Activated T-helper 17 cell treated with anti-CD3 and anti-CD28 coated beads, Interleukin-2, amount 50 U/mL, for 72 hours (primary cell): ENCODE measurements around the gene EFHB. TPM values are rescaled to one million over a fixed set of nuclear protein-coding genes. Genes with fewer than 3 reads are reported as not detected.
"Not testable (repeated sequence)": the region's sequence is repeated elsewhere in the genome, so short reads cannot be mapped to it uniquely, and the experiment has no call there.

Experiments used
- ATAC-seq: fragments of 150-1000 bp; cut with Tn5 transposase; replicated peaks from 2 replicates; pipeline ENCODE4 v1.10.0; 2021; ENCODE audit warnings: mild to moderate bottlenecking, moderate library complexity
- H3K27ac Mint-ChIP-seq: one replicate; pipeline ENCODE4 v1.8.0; 2022; ENCODE audit warnings: mixed read lengths
- H3K27me3 Mint-ChIP-seq: one replicate; pipeline ENCODE4 v1.8.0; 2022; ENCODE audit warnings: mixed read lengths
- H3K36me3 Mint-ChIP-seq: one replicate; pipeline ENCODE4 v1.8.0; 2022; ENCODE audit warnings: low read depth, mild to moderate bottlenecking, mixed read lengths
- H3K4me1 Mint-ChIP-seq: one replicate; pipeline ENCODE4 v1.8.0; 2022; ENCODE audit warnings: mixed read lengths
- H3K4me3 Mint-ChIP-seq: one replicate; pipeline ENCODE4 v1.8.0; 2022; ENCODE audit warnings: mild to moderate bottlenecking, mixed read lengths
- H3K9me3 Mint-ChIP-seq: one replicate; pipeline ENCODE4 v1.8.0; 2022; ENCODE audit warnings: mixed read lengths
- total RNA-seq, 2 donors: library from RNA; stranded (reverse); gene quantifications; one replicate each; pipeline ENCODE4 v1.2.3, GENCODE V29; 2022

Gene EFHB, protein sequence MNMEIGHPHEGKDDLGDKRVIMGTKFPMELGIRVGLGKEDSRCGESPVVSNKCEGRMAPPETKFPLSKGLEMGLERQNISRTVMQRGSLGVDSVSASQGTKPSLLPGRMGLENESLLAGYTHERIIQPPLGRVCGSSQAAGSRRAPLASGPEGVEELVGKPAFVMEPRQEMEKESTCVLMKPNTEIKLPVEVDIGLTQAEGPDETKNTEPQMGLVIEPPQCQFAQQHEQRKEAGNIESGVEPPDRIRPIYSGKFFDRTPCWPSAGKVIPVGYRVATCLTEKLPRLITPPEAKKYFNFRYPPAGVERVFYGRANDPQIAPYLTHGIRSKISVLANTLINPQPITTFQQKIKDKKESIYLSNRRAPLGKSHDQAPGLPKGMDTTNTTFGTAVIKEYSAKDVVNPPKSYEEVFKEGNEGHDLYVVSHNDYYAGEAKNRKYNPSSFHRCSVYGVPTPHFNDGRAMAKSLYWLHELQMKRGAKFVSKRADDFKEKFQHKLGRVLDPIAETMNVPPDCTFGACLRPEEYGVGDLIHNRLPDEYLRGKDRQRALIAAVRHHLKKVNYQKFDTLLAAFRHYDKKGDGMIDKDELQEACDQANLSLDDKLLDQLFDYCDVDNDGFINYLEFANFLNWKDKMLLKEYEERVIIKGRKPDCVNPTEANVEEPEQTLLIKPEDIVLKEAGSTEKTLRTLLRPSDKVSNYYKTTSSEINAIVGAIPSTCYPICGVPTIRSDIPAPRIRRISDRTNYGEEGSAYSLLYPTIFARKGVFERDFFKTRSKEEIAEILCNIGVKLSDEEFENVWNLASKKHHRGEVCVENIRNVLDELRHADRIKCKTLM
- under 1 TPM; 0.58 to 0.86 TPM for total RNA-seq

DNA sequence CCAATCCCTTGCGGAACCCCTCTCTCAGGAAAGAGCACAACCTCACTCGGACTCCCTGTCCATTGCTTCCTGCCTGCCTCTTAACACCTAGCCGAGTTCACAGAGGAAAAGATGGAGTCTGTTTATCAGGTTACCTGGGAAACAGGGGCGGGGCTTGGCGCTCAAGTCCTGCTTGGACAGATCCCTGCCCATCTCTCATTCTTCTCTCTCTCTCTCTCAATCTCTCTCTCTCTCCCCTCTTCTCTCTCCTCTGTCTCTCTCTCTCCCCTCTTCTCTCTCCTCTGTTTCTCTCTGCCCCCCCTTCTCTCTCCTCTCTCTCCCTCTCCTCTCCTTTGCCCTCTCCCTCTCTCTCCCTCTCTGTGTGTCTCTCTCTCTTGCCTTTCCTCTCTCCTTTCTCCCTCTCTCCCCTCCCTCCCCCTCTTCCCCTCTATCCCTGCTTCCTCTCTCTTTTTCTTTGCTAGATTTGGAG lies at the start of gene EFHB:
Gene EFHB, minus strand, starts transcription at position 120 of the 469 bp plus-strand sequence. CDS start 199 bp downstream, outside the sequence.
- peaks cover 5% of the 10 kb centered on the region for H3K27me3 Mint-ChIP-seq
- ATAC-seq = no peak
- H3K27ac Mint-ChIP-seq = peak within 1 kb of the TSS; percentile 94
- peaks cover 4% of the 10 kb centered on the region for H3K9me3 Mint-ChIP-seq
- peaks cover 27% of the 10 kb centered on the region for H3K4me1 Mint-ChIP-seq
- H3K4me3 Mint-ChIP-seq = peak within 1 kb of the TSS; percentile 64
- H3K36me3 Mint-ChIP-seq = peaks cover 10% of the 10 kb centered on the region

GRCh38 chr3:19972054-19972453 lies 38.0 kb upstream of the EFHB start:
- H3K36me3 Mint-ChIP-seq = peaks cover 92% of the 10 kb centered on the region
- no peak for ATAC-seq
- H3K27ac Mint-ChIP-seq = peak overlapping the region; percentile 61

DNA sequence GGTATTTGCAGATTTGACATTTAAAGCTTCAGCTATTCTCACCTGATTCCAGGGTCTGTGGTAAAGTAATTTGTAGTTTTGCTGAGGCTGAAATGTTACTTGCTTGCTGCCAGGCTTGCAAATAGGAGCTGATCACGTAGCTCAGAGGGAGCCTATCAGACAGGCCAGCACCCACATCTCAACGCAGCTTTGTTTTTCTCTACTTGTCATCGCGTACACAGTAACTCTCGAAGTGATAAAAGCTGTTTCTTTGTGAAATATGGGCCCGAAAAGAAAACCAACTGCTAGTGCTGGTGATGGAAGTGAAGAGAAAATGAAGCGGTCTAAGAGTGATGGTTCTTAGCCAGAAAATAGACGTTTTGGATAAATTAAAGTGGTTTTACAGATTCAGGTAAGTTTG lies 36.3 kb upstream of the EFHB start:
- peaks cover 27% of the 10 kb centered on the region for H3K4me1 Mint-ChIP-seq
- H3K4me3 Mint-ChIP-seq = no peak overlapping the region
- no peaks in the 10 kb centered on the region for H3K9me3 Mint-ChIP-seq
- peaks cover 86% of the 10 kb centered on the region for H3K36me3 Mint-ChIP-seq
- peak overlapping the region; percentile 43 for H3K27ac Mint-ChIP-seq
- ATAC-seq = no peak
- H3K27me3 Mint-ChIP-seq = no peaks in the 10 kb centered on the region

More at GRCh38 chr3:19972054-19972453, 38.0 kb upstream of the EFHB start:
- no peaks in the 10 kb centered on the region for H3K27me3 Mint-ChIP-seq
- H3K4me1 Mint-ChIP-seq = peaks cover 21% of the 10 kb centered on the region
- H3K9me3 Mint-ChIP-seq = no peaks in the 10 kb centered on the region
- H3K4me3 Mint-ChIP-seq = no peak overlapping the region

DNA sequence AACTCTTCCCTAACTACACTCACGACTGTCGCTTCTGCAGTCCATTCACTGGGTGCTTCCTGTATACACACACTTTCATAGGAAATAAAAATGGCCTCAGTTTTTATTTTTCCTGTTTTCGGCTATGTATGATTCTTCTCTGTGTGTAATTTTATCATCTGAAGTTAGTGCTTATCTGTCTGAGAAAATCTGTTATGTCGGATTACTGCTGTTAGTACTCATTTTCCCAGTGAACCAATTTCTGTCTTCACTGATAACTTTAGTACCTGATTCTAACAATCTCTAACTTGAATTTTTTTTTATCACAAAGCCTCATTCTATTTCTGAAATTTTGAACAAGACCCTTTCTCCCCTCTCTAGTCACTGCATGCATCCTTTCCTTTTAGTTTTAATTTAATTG lies 33.8 kb upstream of the EFHB start:
- Mint-ChIP-seq H3K4me3 (no peak overlapping the region), H3K36me3 (peaks cover 69% of the 10 kb centered on the region), H3K27ac (no peak overlapping the region), H3K9me3 (no peaks in the 10 kb centered on the region), H3K4me1 (peaks cover 22% of the 10 kb centered on the region), H3K27me3 (no peaks in the 10 kb centered on the region)
- no peak for ATAC-seq

- Mint-ChIP-seq H3K27me3 (no peaks in the 10 kb centered on the region), H3K4me1 (peaks cover 19% of the 10 kb centered on the region), H3K4me3 (no peak overlapping the region), H3K27ac (no peak overlapping the region), H3K9me3 (no peaks in the 10 kb centered on the region), H3K36me3 (peaks cover 69% of the 10 kb centered on the region)
- no peak for ATAC-seq
Observed at GRCh38 chr3:19967208-19967607, 33.2 kb upstream of the EFHB start.

- H3K9me3 Mint-ChIP-seq = no peaks in the 10 kb centered on the region
- H3K4me3 Mint-ChIP-seq = no peak overlapping the region
- no peaks in the 10 kb centered on the region for H3K27me3 Mint-ChIP-seq
- no peak overlapping the region for H3K27ac Mint-ChIP-seq
- peaks cover 70% of the 10 kb centered on the region for H3K36me3 Mint-ChIP-seq
- ATAC-seq = no peak
- peaks cover 17% of the 10 kb centered on the region for H3K4me1 Mint-ChIP-seq
Observed at GRCh38 chr3:19961960-19962359, 27.9 kb upstream of the EFHB start.

GRCh38 chr3:19960696-19961095 lies 26.7 kb upstream of the EFHB start:
- peaks cover 14% of the 10 kb centered on the region for H3K4me1 Mint-ChIP-seq
- H3K27me3 Mint-ChIP-seq = no peaks in the 10 kb centered on the region
- no peak overlapping the region for H3K27ac Mint-ChIP-seq
- no peak overlapping the region for H3K4me3 Mint-ChIP-seq
- H3K9me3 Mint-ChIP-seq = no peaks in the 10 kb centered on the region
- peaks cover 71% of the 10 kb centered on the region for H3K36me3 Mint-ChIP-seq
- ATAC-seq = no peak

GRCh38 chr3:19959505-19959904 lies 25.5 kb upstream of the EFHB start:
- no peak overlapping the region for H3K4me3 Mint-ChIP-seq
- ATAC-seq = no peak
- H3K36me3 Mint-ChIP-seq = peaks cover 83% of the 10 kb centered on the region
- H3K27ac Mint-ChIP-seq = peak overlapping the region; percentile 43
- no peaks in the 10 kb centered on the region for H3K27me3 Mint-ChIP-seq
- H3K4me1 Mint-ChIP-seq = peaks cover 15% of the 10 kb centered on the region
- no peaks in the 10 kb centered on the region for H3K9me3 Mint-ChIP-seq

GRCh38 chr3:19957354-19957753 lies 23.3 kb upstream of the EFHB start:
- not testable (repeated sequence) for H3K9me3 Mint-ChIP-seq, H3K27me3 Mint-ChIP-seq, ATAC-seq, H3K4me3 Mint-ChIP-seq, H3K27ac Mint-ChIP-seq
- Mint-ChIP-seq H3K36me3 (peaks cover 92% of the 10 kb centered on the region), H3K4me1 (peaks cover 15% of the 10 kb centered on the region)

DNA sequence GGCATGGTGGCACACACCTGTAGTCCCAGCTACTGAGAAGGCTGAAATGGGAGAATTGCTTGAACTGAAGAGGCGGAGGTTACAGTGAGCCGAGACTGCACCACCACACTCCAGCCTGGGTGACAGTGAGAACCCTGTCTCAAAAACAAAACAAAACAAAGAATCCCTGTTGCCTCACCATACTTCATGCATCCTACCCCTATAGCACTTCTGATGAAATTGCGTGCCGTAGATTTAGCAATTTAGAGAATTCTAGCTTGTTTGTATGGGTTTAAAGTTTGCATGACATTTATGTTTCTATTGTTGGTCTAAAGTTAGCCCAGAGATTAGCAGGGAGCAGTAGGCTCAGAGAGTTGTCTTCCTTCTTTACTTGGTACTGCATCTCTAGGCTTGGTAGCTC lies 20.7 kb upstream of the EFHB start:
- Mint-ChIP-seq H3K36me3 (peaks cover 96% of the 10 kb centered on the region), H3K27ac (peak overlapping the region; percentile 48), H3K27me3 (no peaks in the 10 kb centered on the region), H3K9me3 (no peaks in the 10 kb centered on the region), H3K4me3 (no peak overlapping the region), H3K4me1 (peaks cover 17% of the 10 kb centered on the region)
- no peak for ATAC-seq

GRCh38 chr3:19950316-19950715 lies 16.3 kb upstream of the EFHB start:
- H3K9me3 Mint-ChIP-seq = no peaks in the 10 kb centered on the region
- peaks cover 85% of the 10 kb centered on the region for H3K36me3 Mint-ChIP-seq
- H3K4me1 Mint-ChIP-seq = peaks cover 14% of the 10 kb centered on the region
- no peak overlapping the region for H3K4me3 Mint-ChIP-seq
- H3K27ac Mint-ChIP-seq = no peak overlapping the region
- no peak for ATAC-seq
- H3K27me3 Mint-ChIP-seq = no peaks in the 10 kb centered on the region

DNA sequence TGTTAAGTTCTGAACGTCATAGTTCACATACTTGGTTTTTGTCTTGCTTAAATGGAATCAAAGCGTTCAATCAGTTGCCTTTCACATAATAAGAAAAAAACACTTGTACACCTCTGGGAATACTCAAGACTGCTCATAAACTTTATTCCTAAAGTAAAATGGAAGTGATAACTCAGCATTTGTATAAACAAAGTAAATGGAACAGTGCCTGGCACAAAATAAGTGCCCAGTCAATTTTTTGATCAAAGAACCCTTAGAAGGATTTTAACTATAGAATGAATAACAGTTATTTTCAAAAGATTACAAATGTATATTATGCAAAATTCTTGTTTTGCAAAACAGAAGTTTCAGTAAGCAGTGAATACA lies 14.2 kb upstream of the EFHB start:
- Mint-ChIP-seq H3K9me3 (no peaks in the 10 kb centered on the region), H3K27me3 (no peaks in the 10 kb centered on the region), H3K27ac (peak overlapping the region; percentile 92), H3K36me3 (peaks cover 64% of the 10 kb centered on the region), H3K4me1 (peaks cover 14% of the 10 kb centered on the region), H3K4me3 (peak overlapping the region; percentile 82)
- no peak for ATAC-seq

DNA sequence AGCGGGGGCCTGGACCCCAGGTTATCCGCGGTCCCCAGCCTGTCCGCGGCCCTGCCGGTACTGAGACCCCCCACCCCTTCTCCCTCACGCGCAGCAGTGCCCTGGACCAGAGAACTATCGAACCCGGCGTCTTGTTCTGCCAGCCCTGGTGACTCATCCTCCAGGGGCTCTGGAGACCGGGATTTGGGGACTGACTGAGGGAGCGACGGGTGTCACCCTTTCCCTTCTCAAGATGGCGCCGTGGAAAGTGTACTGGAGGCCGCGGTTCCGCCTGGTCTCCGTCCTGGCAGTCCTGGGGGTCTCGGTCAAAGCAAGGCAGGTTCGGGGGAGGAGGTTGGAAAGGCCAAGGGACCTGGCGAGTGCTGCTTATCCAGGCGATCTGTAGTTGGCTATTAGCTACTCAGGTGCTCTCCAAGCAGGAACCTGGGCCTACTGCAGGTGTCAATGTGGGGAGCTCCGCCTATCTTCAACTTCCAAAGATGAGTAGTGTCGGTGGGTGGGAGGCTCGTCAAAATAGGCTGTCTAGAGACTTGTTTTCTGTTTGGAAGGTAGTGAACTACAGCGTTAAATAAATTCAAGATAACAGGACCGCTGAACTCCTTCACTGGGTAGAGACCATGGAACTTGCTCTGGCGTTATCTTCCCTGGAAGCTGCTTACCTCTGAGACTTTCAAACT lies 13.7 kb upstream of the EFHB start:
- H3K27ac Mint-ChIP-seq = peak overlapping the region; percentile 92
- no peaks in the 10 kb centered on the region for H3K27me3 Mint-ChIP-seq
- H3K4me3 Mint-ChIP-seq = peak overlapping the region; percentile 82
- H3K9me3 Mint-ChIP-seq = no peaks in the 10 kb centered on the region
- ATAC-seq = peak; percentile 46
- peaks cover 14% of the 10 kb centered on the region for H3K4me1 Mint-ChIP-seq
- peaks cover 59% of the 10 kb centered on the region for H3K36me3 Mint-ChIP-seq

DNA sequence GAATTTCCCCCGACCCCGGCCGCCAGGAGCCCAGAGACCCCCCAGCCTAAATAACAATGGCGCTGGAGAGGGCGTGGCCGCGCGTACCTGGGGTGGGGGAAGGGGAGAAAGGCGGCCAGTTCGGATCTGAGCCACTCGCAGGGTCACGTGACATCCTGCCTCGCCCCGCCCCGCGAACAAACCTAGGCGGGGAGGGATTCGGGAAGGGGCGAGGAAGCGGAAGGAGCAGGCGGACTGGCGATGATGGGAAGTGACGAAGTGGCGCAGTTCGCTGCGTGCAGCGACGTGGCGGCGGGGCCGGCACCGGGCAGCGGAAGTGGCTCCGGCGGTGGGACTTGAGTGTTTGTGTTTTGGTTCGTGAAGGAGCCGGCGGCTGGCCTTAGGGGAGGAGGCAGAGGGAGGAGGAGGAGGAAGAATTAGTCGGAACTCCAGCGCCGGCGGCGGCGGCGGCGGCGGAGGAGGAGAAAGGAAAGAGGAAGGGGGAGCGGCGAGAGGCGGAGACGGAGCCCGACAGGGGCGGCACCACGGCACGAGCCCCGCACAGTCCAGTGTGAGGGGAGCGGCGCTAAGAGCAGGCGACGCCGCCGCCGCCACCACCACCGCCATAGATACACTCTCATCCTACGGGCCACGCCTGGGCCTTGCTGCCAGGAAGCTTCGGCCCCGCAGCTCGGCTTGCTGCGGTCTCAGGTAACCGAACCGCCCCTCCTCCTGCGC lies 13.0 kb upstream of the EFHB start, which contains the start of gene RAB5A:
Gene RAB5A, plus strand, starts transcription at position 266 of the 717 bp plus-strand sequence. CDS start 3,802 bp downstream, outside the sequence.
- peaks cover 13% of the 10 kb centered on the region for H3K4me1 Mint-ChIP-seq
- peak within 1 kb of the TSS; percentile 92 for H3K27ac Mint-ChIP-seq
- ATAC-seq = peak; percentile 94
- H3K4me3 Mint-ChIP-seq = peak within 1 kb of the TSS; percentile 82
- H3K9me3 Mint-ChIP-seq = no peaks in the 10 kb centered on the region
- no peaks in the 10 kb centered on the region for H3K27me3 Mint-ChIP-seq
- H3K36me3 Mint-ChIP-seq = peaks cover 52% of the 10 kb centered on the region
